SU-DHL-6 (cell line): ENCODE data around the gene NKD1.

Source experiments
- EZH2phosphoT487 ChIP-seq: fragments of 200-600 bp; sonication (generic), shearing (Covaris generic); conservative IDR thresholded peaks from 2 replicates; pipeline ENCODE4 v1.6.1; 2018; ENCODE audit warnings: mild to moderate bottlenecking, antibody characterized with exemption, low read length, moderate library complexity, mixed read lengths
- TF ChIP-seq, protein P1 (sequence below): fragments of 200-600 bp; sonication (generic); IDR thresholded peaks from one replicate; pipeline ENCODE4 v1.5.1; 2017; ENCODE audit warnings: antibody characterized with exemption, mild to moderate bottlenecking, low read length, moderate library complexity; ENCODE audit not compliant: insufficient read depth, poor library complexity, severe bottlenecking

DNA sequence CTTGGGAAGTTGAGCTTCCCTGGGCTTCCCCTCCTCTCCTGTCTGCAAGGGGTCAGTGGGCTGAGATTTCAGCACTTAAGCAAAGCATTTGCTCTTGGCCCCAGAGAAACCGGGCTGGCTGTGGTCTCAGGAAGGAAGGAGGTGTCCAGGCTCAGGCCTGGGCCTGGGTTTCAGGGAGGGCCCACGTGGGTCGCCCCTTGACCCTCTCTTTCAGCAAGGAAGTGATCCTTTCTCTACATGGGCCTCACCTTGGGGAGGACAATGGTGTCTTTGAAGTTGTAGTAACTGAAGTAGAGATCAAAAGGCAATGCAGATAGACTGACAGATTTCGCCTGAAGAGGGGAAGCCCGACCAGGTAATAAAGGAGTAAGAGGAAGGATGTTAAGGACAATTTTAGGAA, 147.9 kb downstream of the NKD1 start:
- TF ChIP-seq, protein P1, sequence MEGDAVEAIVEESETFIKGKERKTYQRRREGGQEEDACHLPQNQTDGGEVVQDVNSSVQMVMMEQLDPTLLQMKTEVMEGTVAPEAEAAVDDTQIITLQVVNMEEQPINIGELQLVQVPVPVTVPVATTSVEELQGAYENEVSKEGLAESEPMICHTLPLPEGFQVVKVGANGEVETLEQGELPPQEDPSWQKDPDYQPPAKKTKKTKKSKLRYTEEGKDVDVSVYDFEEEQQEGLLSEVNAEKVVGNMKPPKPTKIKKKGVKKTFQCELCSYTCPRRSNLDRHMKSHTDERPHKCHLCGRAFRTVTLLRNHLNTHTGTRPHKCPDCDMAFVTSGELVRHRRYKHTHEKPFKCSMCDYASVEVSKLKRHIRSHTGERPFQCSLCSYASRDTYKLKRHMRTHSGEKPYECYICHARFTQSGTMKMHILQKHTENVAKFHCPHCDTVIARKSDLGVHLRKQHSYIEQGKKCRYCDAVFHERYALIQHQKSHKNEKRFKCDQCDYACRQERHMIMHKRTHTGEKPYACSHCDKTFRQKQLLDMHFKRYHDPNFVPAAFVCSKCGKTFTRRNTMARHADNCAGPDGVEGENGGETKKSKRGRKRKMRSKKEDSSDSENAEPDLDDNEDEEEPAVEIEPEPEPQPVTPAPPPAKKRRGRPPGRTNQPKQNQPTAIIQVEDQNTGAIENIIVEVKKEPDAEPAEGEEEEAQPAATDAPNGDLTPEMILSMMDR: no peak
- no peak for TF ChIP-seq EZH2phosphoT487
